ENCODE data around the gene CDKAL1.

Gene CDKAL1

GRCh38 chr6:21109391-21110178, 575.3 kb downstream of the CDKAL1 start:
- H3K4me3 ChIP-seq: no peak overlapping the region
- no peak for TF ChIP-seq CTCF (IDR thresholded peaks at IDR 0.05)
- no peak for DNase-seq (ENCODE audit: low spot score)
- no peak overlapping the region for H3K27ac ChIP-seq

DNA sequence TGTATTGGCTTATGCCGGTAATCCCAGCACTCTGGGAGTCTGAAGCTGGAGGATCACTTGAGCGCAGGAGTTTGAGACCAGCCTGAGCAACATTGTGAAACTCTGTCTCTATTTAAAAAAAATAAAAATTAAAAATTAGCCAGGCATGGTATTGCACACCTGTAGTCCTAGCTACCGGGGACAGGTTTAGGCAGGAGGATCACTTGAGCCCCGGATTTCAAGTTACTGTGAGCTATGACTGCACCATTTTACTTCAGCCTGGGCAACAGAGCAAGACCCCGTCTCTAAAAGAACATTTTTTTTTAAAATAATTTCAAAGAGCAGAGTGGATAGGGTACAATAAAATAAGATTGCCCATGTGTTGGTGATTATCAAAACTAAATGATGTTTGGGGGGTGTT, 576.4 kb downstream of the CDKAL1 start:
- TF ChIP-seq CTCF (IDR thresholded peaks at IDR 0.05): no peak
- Histone ChIP-seq H3K27ac (no peak overlapping the region), H3K4me3 (no peak overlapping the region)
- DNase-seq (ENCODE audit: low spot score): no peak

GRCh38 chr6:21111093-21111725, 577.0 kb downstream of the CDKAL1 start:
- DNase-seq (ENCODE audit: low spot score): no peak
- no peak overlapping the region for H3K27ac ChIP-seq

GRCh38 chr6:21115111-21115510, 580.9 kb downstream of the CDKAL1 start:
- no peak overlapping the region for H3K27ac ChIP-seq
- H3K4me3 ChIP-seq: no peak overlapping the region
- TF ChIP-seq CTCF (IDR thresholded peaks at IDR 0.05): no peak
- no peak for DNase-seq (ENCODE audit: low spot score)

More at GRCh38 chr6:21111093-21111725, 577.0 kb downstream of the CDKAL1 start:
- TF ChIP-seq CTCF (IDR thresholded peaks at IDR 0.05): no peak
- no peak overlapping the region for H3K4me3 ChIP-seq

DNA sequence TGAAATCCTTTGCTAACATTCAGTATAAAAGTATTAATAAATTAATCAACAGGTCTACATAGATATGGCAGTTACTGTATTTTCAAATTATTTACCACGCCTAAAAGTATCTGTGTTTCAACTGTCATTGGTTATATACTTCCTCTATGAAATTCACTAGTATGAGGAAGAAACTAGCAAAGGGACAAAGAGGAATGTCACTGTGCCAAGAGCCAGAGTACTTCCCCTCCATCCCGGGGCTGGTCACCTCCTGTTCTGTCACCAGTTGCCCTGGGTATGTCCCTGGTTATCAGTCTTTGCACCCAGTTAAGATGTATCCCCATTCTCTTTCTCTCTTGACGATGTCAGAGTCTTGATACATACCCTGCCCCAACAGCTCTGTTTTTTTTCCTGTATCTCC, 582.5 kb downstream of the CDKAL1 start:
- no peak for DNase-seq (ENCODE audit: low spot score)
- Histone ChIP-seq H3K4me3 (no peak overlapping the region), H3K27ac (no peak overlapping the region)
- no peak for TF ChIP-seq CTCF (IDR thresholded peaks at IDR 0.05)

DNA sequence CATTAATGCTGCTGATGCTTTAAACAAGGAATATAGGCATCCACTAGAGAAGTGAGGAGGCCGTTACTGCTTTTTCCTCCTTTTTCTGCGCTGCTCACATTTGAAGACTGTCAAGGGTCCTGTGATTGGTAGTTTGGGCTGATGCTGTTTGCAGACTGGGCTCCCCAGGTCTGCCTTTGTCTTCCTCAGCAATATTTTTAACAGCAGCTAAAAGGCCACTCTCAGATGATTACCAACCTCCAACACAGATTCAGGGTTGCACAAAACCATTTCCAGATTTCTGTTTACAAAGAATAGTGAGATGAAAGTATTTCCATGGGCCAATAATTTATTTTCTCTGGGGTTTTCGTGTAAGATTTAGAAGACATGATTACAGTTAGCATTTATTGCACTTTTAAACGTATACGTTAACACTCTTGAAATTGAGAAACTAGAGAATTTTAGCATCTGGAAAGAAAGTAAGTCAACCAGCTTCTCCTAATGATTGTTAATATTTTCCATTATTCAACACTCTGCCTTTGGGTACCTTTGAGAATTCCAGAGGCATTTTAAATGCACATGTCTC, 584.0 kb downstream of the CDKAL1 start:
- no peak for DNase-seq (ENCODE audit: low spot score)
- H3K4me3 ChIP-seq: no peak overlapping the region
- no peak overlapping the region for H3K27ac ChIP-seq
- no peak for TF ChIP-seq CTCF (IDR thresholded peaks at IDR 0.05)

Measured in coronary artery (tissue), 2 donors.